ENCODE data around the gene STARD10. TPM values are rescaled to one million over a fixed set of nuclear protein-coding genes. Genes with fewer than 3 reads are reported as not detected.

Gene STARD10
- total RNA-seq, 2 experiments from 2014 or later, result 4.0 to 4.5 TPM

DNA sequence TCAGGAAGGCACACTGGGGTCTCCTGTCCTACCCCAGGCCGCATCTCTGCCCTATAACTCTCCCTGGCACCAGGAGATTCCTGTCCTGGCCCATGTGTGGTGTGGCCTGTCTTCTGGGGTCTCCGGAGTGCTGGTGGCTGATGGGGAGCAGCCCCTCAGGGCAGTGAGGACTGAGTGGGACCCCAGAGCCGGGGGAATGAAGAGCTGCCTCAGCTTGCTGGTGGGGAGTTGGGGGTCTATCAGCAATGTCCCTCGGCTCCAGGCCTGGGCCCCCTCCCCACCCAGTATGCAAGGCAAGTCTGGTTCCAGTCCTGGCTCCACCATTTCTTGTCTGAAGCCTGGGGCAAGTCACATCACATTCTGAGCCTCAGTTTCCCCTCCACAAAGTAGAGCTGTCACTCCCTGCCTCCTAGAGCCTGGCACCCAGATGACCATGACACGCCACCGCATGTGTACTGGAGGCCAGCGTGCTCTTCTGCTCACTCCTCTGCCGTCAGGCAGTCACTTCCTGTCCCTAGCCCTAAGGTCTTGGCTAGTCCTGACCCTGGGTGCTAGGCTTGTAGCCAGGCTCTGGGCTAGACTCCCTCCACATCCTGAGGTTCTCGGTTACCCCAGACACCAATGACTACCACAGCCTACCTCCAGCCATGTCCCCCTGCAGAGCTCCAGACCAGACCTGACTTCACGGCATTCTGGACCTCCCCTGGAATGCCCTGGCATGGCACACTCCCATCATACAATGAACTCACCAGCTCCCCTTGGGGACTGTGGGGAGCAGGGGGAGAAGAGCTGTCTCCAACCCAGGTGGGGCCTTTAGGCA lies 54.4 kb downstream of the STARD10 start:
- H3K27ac Mint-ChIP-seq, result peak overlapping the region; percentile 99
- no peaks in the 10 kb centered on the region for H3K9me3 Mint-ChIP-seq (ENCODE audit: insufficient read depth)
- H3K27me3 Mint-ChIP-seq (ENCODE audit: low read depth), result no peaks in the 10 kb centered on the region
- peaks cover 7% of the 10 kb centered on the region for H3K36me3 Mint-ChIP-seq (ENCODE audit: low read depth)
- ChIA-PET POLR2A (interaction anchor here (1.0 to 1.5 kb wide), 2 partner anchors 9 to 12 kb away, joined by 3 to 4 read pairs; no protein-coding TSS in a partner anchor), CTCF (interaction anchor here (0.6 to 2.3 kb wide), 7 partner anchors 11 to 404 kb away, joined by 3 to 8 read pairs (median 4); partner anchors contain the start of gene STARD10)
- ATAC-seq (no peak), DNase-seq (no peak)
- no peak overlapping the region for H3K4me3 Mint-ChIP-seq
- peaks cover 79% of the 10 kb centered on the region for H3K4me1 Mint-ChIP-seq (ENCODE audit: low read depth)

GRCh38 chr11:72738199-72739141 lies 55.4 kb downstream of the STARD10 start:
- H3K27ac Mint-ChIP-seq, result peak overlapping the region; percentile 99
- H3K4me3 Mint-ChIP-seq, result peak overlapping the region; percentile 6
- H3K27me3 Mint-ChIP-seq (ENCODE audit: low read depth), result no peaks in the 10 kb centered on the region
- DNase-seq (no peak), ATAC-seq (no peak)
- H3K4me1 Mint-ChIP-seq (ENCODE audit: low read depth), result peaks cover 72% of the 10 kb centered on the region
- H3K9me3 Mint-ChIP-seq (ENCODE audit: insufficient read depth), result no peaks in the 10 kb centered on the region
- POLR2A ChIA-PET, result interaction anchor here (0.7 to 1.7 kb wide), 3 partner anchors 13 to 29 kb away, joined by 3 to 4 read pairs (median 4); no protein-coding TSS in a partner anchor
- CTCF ChIA-PET, result interaction anchor here (1.0 to 2.9 kb wide), 3 partner anchors 13 to 56 kb away, joined by 4 to 30 read pairs (median 7); partner anchors contain the start of gene STARD10
- peaks cover 7% of the 10 kb centered on the region for H3K36me3 Mint-ChIP-seq (ENCODE audit: low read depth)

- ChIA-PET CTCF (interaction anchor here (1.0 to 2.9 kb wide), 3 partner anchors 12 to 57 kb away, joined by 3 to 30 read pairs (median 7); partner anchors contain the start of gene STARD10), POLR2A (interaction anchor here (1.0 to 1.7 kb wide), 2 partner anchors 13 to 15 kb away, joined by 4 read pairs; no protein-coding TSS in a partner anchor)
- Mint-ChIP-seq H3K4me3 (no peak overlapping the region), H3K9me3 (ENCODE audit: insufficient read depth) (no peaks in the 10 kb centered on the region), H3K27me3 (ENCODE audit: low read depth) (no peaks in the 10 kb centered on the region), H3K4me1 (ENCODE audit: low read depth) (peaks cover 66% of the 10 kb centered on the region), H3K36me3 (ENCODE audit: low read depth) (peaks cover 11% of the 10 kb centered on the region), H3K27ac (peak overlapping the region; percentile 99)
- ATAC-seq, result no peak
- DNase-seq, result no peak
Measured at GRCh38 chr11:72737336-72737735, 56.5 kb downstream of the STARD10 start.

DNA sequence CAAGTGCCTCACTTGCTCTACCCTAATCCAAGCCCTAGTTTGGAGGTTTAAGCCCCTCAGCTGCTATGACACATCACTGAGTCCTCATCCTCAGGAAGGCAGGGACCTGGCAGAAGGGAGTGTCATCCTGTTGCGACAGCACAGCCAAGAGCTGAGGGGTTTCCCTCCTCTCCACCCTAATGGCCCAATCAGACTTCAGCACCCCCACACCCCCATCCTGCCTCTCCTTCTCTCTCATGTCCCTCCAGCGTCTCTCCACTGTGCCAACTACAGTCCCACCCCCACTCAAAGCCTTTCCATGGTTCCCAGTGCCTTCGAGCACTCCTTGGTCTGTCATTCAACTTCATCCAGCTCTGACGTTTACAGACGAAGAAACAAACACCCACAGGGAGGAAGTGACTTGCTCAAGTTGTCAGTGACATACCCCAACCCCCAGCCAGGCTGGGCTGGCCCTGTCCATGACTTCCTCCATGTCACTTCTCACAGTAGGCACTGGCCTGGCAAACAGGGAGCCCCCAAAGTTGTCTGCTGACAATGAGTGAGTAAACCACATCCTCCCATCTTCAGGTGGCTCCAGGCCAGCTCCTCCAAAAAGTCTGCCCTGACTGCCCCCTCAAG lies 57.3 kb downstream of the STARD10 start:
- ChIA-PET POLR2A (interaction anchor here (1.0 to 1.7 kb wide), 5 partner anchors 12 to 78 kb away, joined by 3 to 7 read pairs (median 4); no protein-coding TSS in a partner anchor), CTCF (interaction anchor here (1.0 to 2.9 kb wide), 6 partner anchors 11 to 441 kb away, joined by 3 to 30 read pairs (median 5); partner anchors contain the start of gene STARD10)
- ATAC-seq (peak; percentile 85), DNase-seq (peak; percentile 84)
- peaks cover 11% of the 10 kb centered on the region for H3K36me3 Mint-ChIP-seq (ENCODE audit: low read depth)
- peak overlapping the region; percentile 99 for H3K27ac Mint-ChIP-seq
- H3K4me1 Mint-ChIP-seq (ENCODE audit: low read depth), result peaks cover 58% of the 10 kb centered on the region
- H3K27me3 Mint-ChIP-seq (ENCODE audit: low read depth), result no peaks in the 10 kb centered on the region
- peak overlapping the region; percentile 54 for H3K4me3 Mint-ChIP-seq
- H3K9me3 Mint-ChIP-seq (ENCODE audit: insufficient read depth), result no peaks in the 10 kb centered on the region

- Mint-ChIP-seq H3K27me3 (ENCODE audit: low read depth) (no peaks in the 10 kb centered on the region), H3K9me3 (ENCODE audit: insufficient read depth) (no peaks in the 10 kb centered on the region), H3K4me1 (ENCODE audit: low read depth) (peaks cover 48% of the 10 kb centered on the region), H3K4me3 (no peak overlapping the region), H3K27ac (peak overlapping the region; percentile 80), H3K36me3 (ENCODE audit: low read depth) (peaks cover 20% of the 10 kb centered on the region)
- POLR2A ChIA-PET, result interaction anchor here (1.4 kb wide), 1 partner anchor 11 kb away, joined by 7 read pairs; no protein-coding TSS in a partner anchor
- ATAC-seq (no peak), DNase-seq (no peak)
- CTCF ChIA-PET, result interaction anchor here (1.2 to 2.4 kb wide), 4 partner anchors 10 to 442 kb away, joined by 3 to 29 read pairs (median 12); partner anchors contain the start of gene STARD10
Measured at GRCh38 chr11:72735495-72736027, 58.3 kb downstream of the STARD10 start.

GRCh38 chr11:72732329-72732728 lies 61.5 kb downstream of the STARD10 start:
- no peak overlapping the region for H3K4me3 Mint-ChIP-seq
- peaks cover 23% of the 10 kb centered on the region for H3K36me3 Mint-ChIP-seq (ENCODE audit: low read depth)
- no peaks in the 10 kb centered on the region for H3K9me3 Mint-ChIP-seq (ENCODE audit: insufficient read depth)
- no peaks in the 10 kb centered on the region for H3K27me3 Mint-ChIP-seq (ENCODE audit: low read depth)
- ChIA-PET POLR2A (interaction anchor here (1.5 kb wide), 1 partner anchor 84 kb away, joined by 3 read pairs; no protein-coding TSS in a partner anchor), CTCF (interaction anchor here (0.9 to 12.2 kb wide), 3 partner anchors 60 to 84 kb away, joined by 3 to 202 read pairs (median 9); partner anchors contain the start of gene STARD10)
- no peak overlapping the region for H3K27ac Mint-ChIP-seq
- ATAC-seq (no peak), DNase-seq (no peak)
- peaks cover 16% of the 10 kb centered on the region for H3K4me1 Mint-ChIP-seq (ENCODE audit: low read depth)

- Mint-ChIP-seq H3K4me1 (ENCODE audit: low read depth) (peaks cover 3% of the 10 kb centered on the region), H3K27me3 (ENCODE audit: low read depth) (no peaks in the 10 kb centered on the region), H3K9me3 (ENCODE audit: insufficient read depth) (no peaks in the 10 kb centered on the region), H3K4me3 (no peak overlapping the region), H3K36me3 (ENCODE audit: low read depth) (peaks cover 17% of the 10 kb centered on the region), H3K27ac (no peak overlapping the region)
- no peak for DNase-seq
- ATAC-seq, result no peak
- ChIA-PET POLR2A (no interaction called here), CTCF (interaction anchor here (1.7 to 12.2 kb wide), 3 partner anchors 57 to 82 kb away, joined by 5 to 202 read pairs (median 9); partner anchors contain the start of gene STARD10)
Measured at GRCh38 chr11:72730737-72731136, 63.1 kb downstream of the STARD10 start.

GRCh38 chr11:72730243-72730642 lies 63.6 kb downstream of the STARD10 start:
- ChIA-PET CTCF (interaction anchor here (1.7 to 12.2 kb wide), 2 partner anchors 57 to 63 kb away, joined by 5 to 202 read pairs; partner anchors contain the start of gene STARD10), POLR2A (no interaction called here)
- H3K9me3 Mint-ChIP-seq (ENCODE audit: insufficient read depth), result no peaks in the 10 kb centered on the region
- H3K4me3 Mint-ChIP-seq, result no peak overlapping the region
- peaks cover 6% of the 10 kb centered on the region for H3K4me1 Mint-ChIP-seq (ENCODE audit: low read depth)
- no peaks in the 10 kb centered on the region for H3K27me3 Mint-ChIP-seq (ENCODE audit: low read depth)
- DNase-seq, result no peak
- no peak overlapping the region for H3K27ac Mint-ChIP-seq
- peaks cover 18% of the 10 kb centered on the region for H3K36me3 Mint-ChIP-seq (ENCODE audit: low read depth)
- no peak for ATAC-seq

DNA sequence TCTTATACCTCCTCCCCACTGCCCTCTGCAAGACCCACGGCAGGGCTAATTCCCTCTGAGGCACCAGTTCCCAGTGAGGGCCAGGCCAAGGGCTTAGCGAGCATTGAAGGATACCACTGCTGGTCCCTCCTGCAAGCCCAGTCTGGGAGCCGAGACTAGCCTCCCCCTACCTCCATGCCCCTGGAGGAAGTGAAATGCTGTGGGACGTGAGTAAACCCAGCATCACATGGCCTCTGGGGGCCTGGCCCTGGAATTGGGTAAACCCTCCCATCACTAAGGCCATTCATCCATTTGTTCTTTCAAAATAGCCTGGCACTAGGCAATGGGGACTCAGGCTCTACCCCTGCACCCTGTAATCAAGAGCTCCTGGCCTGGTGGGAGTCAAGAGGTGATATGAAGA lies 66.3 kb downstream of the STARD10 start:
- POLR2A ChIA-PET, result interaction anchor here (0.7 kb wide), 1 partner anchor 86 kb away, joined by 3 read pairs; no protein-coding TSS in a partner anchor
- H3K4me3 Mint-ChIP-seq, result no peak overlapping the region
- ATAC-seq, result no peak

More for the DNA sequence above, 66.3 kb downstream of the STARD10 start:
- DNase-seq, result no peak
- H3K27ac Mint-ChIP-seq, result no peak overlapping the region
- H3K4me1 Mint-ChIP-seq (ENCODE audit: low read depth), result peaks cover 27% of the 10 kb centered on the region
- no peaks in the 10 kb centered on the region for H3K9me3 Mint-ChIP-seq (ENCODE audit: insufficient read depth)
- peaks cover 16% of the 10 kb centered on the region for H3K36me3 Mint-ChIP-seq (ENCODE audit: low read depth)
- CTCF ChIA-PET, result interaction anchor here (0.6 to 12.2 kb wide), 5 partner anchors 12 to 449 kb away, joined by 3 to 202 read pairs (median 3); partner anchors contain the start of gene STARD10
- no peaks in the 10 kb centered on the region for H3K27me3 Mint-ChIP-seq (ENCODE audit: low read depth)

All from activated CD8-positive, alpha-beta T cell treated with anti-CD3 and anti-CD28 coated beads, Interleukin-2, amount 10 ng/mL, durations not matched to agents 7 days and 5 days (primary cell).